GM19023 (cell line): ENCODE data around the gene ZIK1.

ENCODE experiments used
- ATAC-seq: cut with Tn5 transposase; IDR thresholded peaks from one replicate; pipeline ENCODE4 v1.9.1; 2021; ENCODE audit warnings: mild to moderate bottlenecking, moderate library complexity; ENCODE audit not compliant: unreplicated experiment

The ZIK1 gene

DNA sequence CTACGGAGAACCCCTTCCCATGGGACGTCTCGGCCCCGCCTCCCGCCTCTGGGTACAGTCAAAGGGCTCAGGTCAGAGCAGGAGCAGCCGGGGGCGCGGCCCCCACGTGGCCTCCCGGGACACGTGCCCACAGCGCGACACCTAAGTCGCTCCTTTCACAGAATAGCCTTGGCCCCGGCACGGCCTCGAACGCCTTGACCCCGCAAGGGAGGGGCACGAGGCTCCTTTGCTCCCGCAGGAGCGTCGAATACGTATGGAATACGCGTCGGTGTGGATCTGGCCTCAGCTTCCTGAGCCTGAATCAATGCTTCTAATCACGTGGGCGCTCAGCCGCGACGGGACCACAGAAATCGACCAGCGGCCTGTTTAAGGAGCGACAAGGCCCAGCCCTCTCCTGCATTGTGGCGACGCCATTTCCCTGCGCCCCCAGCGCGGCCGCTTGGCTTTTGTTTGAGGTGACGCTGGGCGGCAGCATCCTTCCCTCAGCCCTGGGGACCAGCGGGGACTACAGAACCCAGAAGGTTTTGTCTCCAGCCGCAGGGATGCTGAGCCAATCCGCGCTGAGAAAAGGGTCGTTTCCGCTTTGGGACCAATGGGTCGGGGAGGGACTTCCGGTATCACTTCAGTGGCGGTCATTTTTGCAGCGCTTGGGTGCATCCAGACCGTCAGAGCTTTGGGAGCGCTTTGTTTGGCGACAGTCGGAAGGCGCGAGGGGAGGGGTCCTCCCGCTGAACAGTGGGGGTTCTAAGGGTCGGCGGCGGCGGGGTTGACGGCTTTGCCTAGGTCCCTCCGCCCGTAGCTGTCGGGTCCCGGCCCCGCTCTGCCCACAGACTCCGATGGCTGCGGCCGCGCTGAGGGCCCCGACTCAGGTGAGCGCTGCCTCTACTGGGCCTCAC lies at the start of gene ZIK1:
Gene ZIK1 (plus strand): TSS at position 625 of the 896 bp plus-strand sequence. CDS start 212 bp downstream, at position 837.
- ATAC-seq, result peak; percentile 82

DNA sequence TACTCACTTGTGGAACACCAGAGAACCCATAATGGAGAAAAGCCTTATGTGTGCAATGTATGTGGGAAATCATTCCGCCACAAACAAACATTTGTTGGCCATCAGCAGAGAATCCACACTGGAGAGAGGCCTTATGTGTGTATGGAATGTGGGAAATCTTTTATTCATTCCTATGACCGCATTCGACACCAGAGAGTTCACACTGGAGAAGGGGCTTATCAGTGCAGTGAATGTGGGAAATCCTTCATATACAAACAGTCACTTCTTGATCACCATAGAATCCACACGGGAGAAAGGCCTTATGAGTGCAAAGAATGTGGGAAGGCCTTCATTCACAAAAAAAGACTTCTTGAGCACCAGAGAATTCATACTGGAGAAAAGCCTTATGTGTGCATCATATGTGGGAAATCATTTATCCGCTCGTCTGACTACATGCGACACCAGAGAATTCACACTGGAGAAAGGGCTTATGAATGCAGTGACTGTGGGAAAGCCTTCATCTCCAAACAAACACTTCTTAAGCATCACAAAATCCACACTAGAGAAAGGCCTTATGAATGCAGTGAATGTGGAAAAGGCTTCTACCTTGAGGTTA lies 45.9 kb upstream of the ZIK1 start:
- ATAC-seq, result no peak

- no peak for ATAC-seq
These were observed 37.4 kb upstream of the ZIK1 start for GRCh38 chr19:57546513-57546912.

DNA sequence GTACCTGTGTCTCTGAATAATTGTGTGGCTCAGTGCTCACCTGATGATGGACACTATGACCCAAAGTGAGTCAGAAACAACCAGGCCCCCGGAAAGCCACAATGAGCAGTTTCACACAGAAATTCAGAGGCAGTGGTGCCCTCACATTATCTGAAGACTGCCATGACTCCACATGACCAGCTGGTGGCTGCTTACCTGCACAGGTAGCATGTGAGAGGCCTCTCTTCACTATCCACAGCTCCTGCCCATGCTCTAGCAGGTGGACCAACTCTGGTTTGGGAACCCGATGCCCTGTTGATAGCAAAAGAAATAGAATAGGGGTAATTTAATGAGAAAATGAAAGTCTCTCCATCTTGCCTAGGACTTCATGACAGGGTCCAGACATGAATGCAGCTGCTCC lies 31.5 kb upstream of the ZIK1 start:
- ATAC-seq, result no peak

DNA sequence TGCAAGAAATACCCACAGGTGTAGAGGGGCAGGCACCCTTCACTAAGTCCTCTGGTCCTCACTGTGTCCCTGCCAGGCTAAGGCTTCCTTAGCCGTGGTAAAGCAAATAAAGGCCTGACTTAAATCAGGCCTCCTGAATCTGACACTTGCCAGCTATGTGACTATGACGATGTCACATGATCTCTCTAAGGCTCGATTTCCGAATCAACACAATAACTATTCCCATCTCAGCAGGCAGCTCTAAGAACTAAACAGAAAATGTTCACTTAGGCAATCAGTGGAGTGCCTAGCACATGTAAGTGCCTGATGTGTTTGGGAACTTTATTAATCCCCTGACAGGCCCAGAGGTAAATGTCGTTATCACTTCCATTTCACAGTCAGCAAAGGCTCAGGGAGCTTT lies 26.3 kb upstream of the ZIK1 start:
- no peak for ATAC-seq

- no peak for ATAC-seq
These were observed 25.4 kb upstream of the ZIK1 start for GRCh38 chr19:57558525-57558924.

GRCh38 chr19:57559008-57559403 lies 24.9 kb upstream of the ZIK1 start:
- ATAC-seq, result peak; percentile 30

GRCh38 chr19:57559404-57560025 lies 24.4 kb upstream of the ZIK1 start, which contains the start of gene ZNF550:
Gene ZNF550, minus strand, starts transcription at chr19:57559863. Its CDS starts 181 bp downstream, at chr19:57559682.
- ATAC-seq, result peak; percentile 99

DNA sequence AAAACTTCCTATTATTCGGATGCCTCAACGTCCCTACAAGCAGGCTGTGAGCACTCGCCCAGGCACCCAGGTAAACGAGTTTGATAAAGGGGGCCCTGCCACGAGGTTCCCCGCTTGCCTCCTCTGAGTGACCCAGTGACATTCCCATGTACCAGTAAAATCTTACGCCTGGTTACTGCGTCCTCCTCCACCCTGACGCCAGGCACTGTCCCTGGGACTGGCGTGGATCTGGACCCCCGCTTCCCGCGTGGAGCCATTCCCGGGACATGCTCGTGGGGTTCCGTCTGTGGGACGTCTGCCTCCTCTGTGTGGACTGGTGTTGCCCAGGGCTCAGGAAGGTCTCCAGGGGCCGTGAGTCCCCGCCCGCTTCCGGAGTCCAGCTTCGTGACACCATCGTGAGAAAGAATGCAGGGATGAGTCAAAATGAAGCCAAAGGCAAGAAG lies 23.9 kb upstream of the ZIK1 start:
- no peak for ATAC-seq

DNA sequence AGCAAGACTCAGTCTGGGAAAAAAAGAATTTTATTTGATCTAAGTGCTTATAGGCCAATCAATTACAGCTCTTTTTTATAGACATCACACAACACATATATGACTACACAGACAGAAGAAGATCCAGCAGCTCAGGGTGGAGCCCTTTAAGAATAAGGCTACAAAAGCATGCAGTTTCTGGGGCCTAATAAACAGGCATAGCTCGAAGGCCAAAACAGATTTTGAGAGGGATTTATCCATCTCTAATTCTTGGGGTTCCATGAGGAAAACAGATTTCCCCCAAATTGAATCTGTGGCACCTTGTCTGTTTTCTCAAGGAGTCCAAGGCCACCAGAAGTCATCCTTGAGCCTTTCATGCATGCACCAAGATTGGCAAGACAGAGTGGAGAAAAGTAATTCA lies 20.4 kb upstream of the ZIK1 start:
- ATAC-seq, result no peak

DNA sequence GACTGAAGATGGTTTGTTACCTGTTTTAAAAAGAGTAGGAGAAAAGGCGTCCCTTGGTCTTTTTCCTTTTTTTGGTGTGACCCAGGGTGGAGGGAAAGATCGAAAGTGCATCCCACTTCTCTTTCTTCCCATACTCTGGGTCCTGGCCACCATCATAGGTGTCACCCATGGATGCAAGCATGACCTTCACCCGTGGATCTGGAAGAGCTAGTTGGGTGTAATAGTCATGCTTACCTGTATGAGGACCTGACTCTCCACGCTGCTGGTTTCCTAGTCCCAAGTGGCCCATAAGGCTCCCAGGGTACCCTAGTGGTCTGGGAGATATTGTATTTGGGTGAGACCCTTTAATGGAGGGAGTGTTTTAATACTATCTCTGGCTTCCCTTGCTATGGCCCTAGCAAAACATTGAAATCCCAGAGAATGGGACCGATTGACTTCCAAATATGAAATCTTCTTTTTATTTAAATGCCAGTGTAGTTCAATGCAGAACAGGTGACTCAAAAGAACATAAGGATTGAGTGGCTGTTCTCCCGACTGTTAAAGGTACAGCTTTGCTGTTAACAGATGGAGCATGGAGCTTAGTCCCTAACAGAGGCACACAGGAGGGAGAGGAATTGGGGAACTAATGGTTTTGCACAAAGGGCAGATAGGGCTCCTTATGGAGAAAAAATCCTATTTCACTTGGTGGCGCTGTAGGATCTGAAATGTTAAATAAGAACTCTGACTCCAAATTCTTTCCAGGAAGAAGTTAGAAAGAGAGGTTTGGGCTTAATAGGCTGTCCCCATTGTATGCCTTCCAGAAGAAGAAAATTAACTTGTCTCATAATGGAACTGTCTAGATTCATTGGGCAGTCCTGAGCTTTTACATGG lies 17.3 kb upstream of the ZIK1 start:
- ATAC-seq, result no peak

GRCh38 chr19:57570707-57571106 lies 13.2 kb upstream of the ZIK1 start:
- ATAC-seq, result no peak

DNA sequence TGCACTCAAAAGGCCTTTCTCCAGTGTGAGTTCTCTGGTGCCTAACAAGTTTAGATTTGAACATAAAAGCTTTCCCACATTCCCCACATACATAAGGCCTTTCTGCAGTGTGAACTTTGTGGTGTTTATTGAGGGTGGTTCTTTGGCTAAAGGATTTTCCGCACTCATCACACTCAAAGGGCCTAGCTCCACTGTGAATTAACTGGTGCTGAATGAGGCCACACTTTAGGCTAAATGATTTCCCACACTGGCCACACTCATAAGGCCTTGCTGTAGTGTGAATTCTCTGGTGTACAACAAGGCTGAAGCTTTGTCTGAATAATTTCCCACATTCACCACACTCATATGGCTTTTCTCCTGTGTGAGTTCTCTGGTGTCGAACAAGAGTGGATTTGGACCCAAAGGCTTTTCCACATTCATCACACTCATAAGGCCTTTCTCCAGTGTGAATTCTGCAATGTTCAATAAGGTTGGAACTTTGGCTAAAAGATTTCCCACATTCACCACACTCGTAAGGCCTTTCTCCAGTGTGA lies 11.5 kb upstream of the ZIK1 start:
- ATAC-seq, result no peak

- no peak for ATAC-seq
These were observed 7.3 kb upstream of the ZIK1 start for GRCh38 chr19:57576661-57577060.

DNA sequence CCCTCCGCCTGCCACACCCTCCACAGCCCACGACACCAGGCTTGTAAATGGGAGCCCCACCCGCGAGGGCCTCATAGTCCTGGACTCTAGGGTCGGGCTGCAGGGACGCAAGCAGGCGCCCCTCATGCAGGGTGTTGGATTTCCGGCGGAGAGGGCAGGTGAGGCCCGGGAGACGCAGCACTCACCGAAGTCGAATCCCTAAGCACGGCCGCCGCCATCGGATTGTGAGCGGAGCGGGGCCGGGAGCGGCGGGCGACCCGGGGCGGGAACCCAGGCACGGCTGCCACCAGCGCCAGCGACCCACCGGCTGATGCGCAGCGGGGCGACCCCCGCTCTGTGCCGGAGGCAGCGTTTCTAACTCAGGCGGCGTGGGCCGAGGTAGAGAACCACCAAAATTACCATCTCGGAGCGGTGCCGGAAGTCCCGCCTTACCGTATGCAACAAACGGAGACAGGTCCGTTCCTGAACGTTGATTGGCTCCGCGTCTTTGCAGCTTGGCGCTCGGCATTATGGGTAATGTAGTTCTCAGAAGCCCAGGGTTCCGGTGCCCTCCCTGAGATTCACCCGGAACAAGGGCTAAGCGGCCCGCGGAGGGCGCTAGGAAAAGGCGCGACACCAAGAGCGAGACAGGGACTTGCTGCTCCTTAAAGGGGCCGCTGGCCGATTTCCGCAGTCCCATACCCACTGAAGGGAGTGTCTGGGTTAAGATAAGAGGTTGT lies 5.3 kb upstream of the ZIK1 start, which contains the start of gene ZNF416:
Gene ZNF416 (minus strand): TSS at position 425 of the 719 bp plus-strand sequence. CDS start 207 bp downstream, at position 218.
- ATAC-seq, result peak; percentile 96

DNA sequence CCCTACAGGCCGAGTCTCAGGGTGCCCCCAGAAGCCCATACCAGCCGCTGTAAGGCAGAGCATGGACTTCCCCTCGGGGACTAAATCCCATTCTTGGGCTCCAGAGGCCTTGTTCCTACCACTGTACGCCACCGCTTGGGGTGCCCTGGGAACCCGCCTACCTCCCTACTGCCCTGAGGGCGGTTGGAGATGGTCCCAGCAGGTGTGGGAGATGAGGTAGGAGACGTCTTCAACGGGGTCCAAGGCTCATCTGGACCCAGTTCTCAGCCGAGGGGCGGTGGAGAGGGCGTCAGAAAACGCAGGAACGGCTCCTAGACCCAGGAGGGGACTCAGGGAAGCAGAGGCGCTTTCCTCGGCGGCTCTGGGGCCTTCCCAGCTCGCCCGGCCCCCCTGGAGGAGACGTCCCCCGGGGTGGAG lies 833 bp upstream of the ZIK1 start:
- no peak for ATAC-seq

GRCh38 chr19:57587529-57587928 lies 3.6 kb downstream of the ZIK1 start:
- no peak for ATAC-seq

DNA sequence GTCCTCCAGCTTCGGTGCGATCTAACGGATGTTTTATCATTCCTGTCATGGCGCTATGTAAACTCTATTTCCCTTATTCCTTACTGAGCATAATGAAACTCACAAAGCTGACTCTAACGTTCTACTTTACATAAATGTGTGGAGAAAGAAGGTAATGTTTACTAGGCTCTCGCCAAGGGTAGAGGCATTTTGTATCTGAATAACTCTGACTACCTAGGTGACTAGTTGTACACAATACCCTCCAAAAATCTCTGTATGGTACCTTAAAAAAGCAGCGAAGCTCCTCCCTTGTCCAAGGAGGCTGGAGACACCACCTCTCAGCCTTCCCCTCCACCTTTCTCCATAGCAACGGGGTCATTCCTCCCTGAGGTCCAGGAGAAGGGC lies 15.4 kb downstream of the ZIK1 start:
- ATAC-seq, result peak; percentile 18

GRCh38 chr19:57599761-57600383 lies 15.9 kb downstream of the ZIK1 start, which contains the start of gene ZNF530:
Gene ZNF530, plus strand, starts transcription at chr19:57599885. Its CDS starts 4,461 bp downstream, at chr19:57604346.
- peak; percentile 93 for ATAC-seq
